ENCODE measurements around the gene CHL1.

CHL1 gene

GRCh38 chr3:228442-229182 lies 32.0 kb downstream of the CHL1 start:
- DNase-seq (ENCODE audit: low read depth): no peak

- no peak for DNase-seq (ENCODE audit: low read depth)
Observed at GRCh38 chr3:229183-229661, 32.7 kb downstream of the CHL1 start.

GRCh38 chr3:236881-237280 lies 40.3 kb downstream of the CHL1 start:
- DNase-seq (ENCODE audit: low read depth): no peak

- no peak for DNase-seq (ENCODE audit: low read depth)
Observed at GRCh38 chr3:242602-243355, 46.2 kb downstream of the CHL1 start.

- no peak for DNase-seq (ENCODE audit: low read depth)
Observed at GRCh38 chr3:243356-243725, 46.8 kb downstream of the CHL1 start.

- DNase-seq (ENCODE audit: low read depth): no peak
Observed at GRCh38 chr3:244041-244440, 47.5 kb downstream of the CHL1 start.

- DNase-seq (ENCODE audit: low read depth): no peak
Observed at GRCh38 chr3:247916-248315, 51.4 kb downstream of the CHL1 start.

GRCh38 chr3:248864-249520 lies 52.4 kb downstream of the CHL1 start:
- DNase-seq (ENCODE audit: low read depth): no peak

- no peak for DNase-seq (ENCODE audit: low read depth)
Observed at GRCh38 chr3:249587-250262, 53.2 kb downstream of the CHL1 start.

GRCh38 chr3:256501-256900 lies 59.9 kb downstream of the CHL1 start:
- DNase-seq (ENCODE audit: low read depth): no peak

GRCh38 chr3:257826-258225 lies 61.3 kb downstream of the CHL1 start:
- no peak for DNase-seq (ENCODE audit: low read depth)

GRCh38 chr3:260898-261297 lies 64.3 kb downstream of the CHL1 start:
- no peak for DNase-seq (ENCODE audit: low read depth)

- DNase-seq (ENCODE audit: low read depth): no peak
Observed at GRCh38 chr3:263393-263792, 66.8 kb downstream of the CHL1 start.

GRCh38 chr3:264394-265156 lies 68.0 kb downstream of the CHL1 start:
- DNase-seq (ENCODE audit: low read depth): no peak

- DNase-seq (ENCODE audit: low read depth): no peak
Observed at GRCh38 chr3:267101-267500, 70.5 kb downstream of the CHL1 start.

- DNase-seq (ENCODE audit: low read depth): no peak
Observed at GRCh38 chr3:270688-271087, 74.1 kb downstream of the CHL1 start.

GRCh38 chr3:274927-275326 lies 78.4 kb downstream of the CHL1 start:
- no peak for DNase-seq (ENCODE audit: low read depth)

GRCh38 chr3:277873-278272 lies 81.3 kb downstream of the CHL1 start:
- no peak for DNase-seq (ENCODE audit: low read depth)

- no peak for DNase-seq (ENCODE audit: low read depth)
Observed at GRCh38 chr3:278300-279064, 81.9 kb downstream of the CHL1 start.

GRCh38 chr3:279325-279724 lies 82.8 kb downstream of the CHL1 start:
- no peak for DNase-seq (ENCODE audit: low read depth)

GRCh38 chr3:280681-281080 lies 84.1 kb downstream of the CHL1 start:
- DNase-seq (ENCODE audit: low read depth): no peak

Measured in activated T-cell treated with anti-CD3 and anti-CD28 coated beads for 48 hours (primary cell).